Activated naive CD4-positive, alpha-beta T cell treated with anti-CD3 and anti-CD28 coated beads, Interleukin-2, amount 10 ng/mL, durations not matched to agents 7 days and 5 days (primary cell): ENCODE data around the gene ZNF607.
"Not testable (repeated sequence)": the region's sequence is repeated elsewhere in the genome, so short reads cannot be mapped to it uniquely, and the experiment has no call there.

ENCODE experiments used
- CTCF ChIA-PET: fragments of 350-600 bp; sonication (Branson Sonifier 250); formaldehyde crosslinking; loops from one replicate; lab custom pipeline; 2021; ENCODE audit warnings: antibody characterized with exemption; lab: Charles Lee
- DNase-seq: peaks from one replicate; pipeline ENCODE4 v3.0.0-alpha.2; 2020
- H3K27ac Mint-ChIP-seq: one replicate; pipeline ENCODE4 v1.8.0; 2021; ENCODE audit warnings: mild to moderate bottlenecking, moderate library complexity, mixed read lengths
- H3K27me3 Mint-ChIP-seq: one replicate; pipeline ENCODE4 v1.8.0; 2021; ENCODE audit warnings: mild to moderate bottlenecking, mixed read lengths
- H3K36me3 Mint-ChIP-seq: one replicate; pipeline ENCODE4 v1.8.0; 2021; ENCODE audit warnings: mixed read lengths
- H3K4me1 Mint-ChIP-seq: one replicate; pipeline ENCODE4 v1.8.0; 2021; ENCODE audit warnings: mixed read lengths
- H3K4me3 Mint-ChIP-seq: one replicate; pipeline ENCODE4 v1.8.0; 2021; ENCODE audit warnings: mild to moderate bottlenecking, moderate library complexity, mixed read lengths
- H3K9me3 Mint-ChIP-seq: one replicate; pipeline ENCODE4 v1.8.0; 2021; ENCODE audit warnings: mixed read lengths

The ZNF607 gene

GRCh38 chr19:37719111-37719926 is at the start of gene ZNF607:
Gene ZNF607 (minus strand): TSS chr19:37719761. CDS start chr19:37711618, 8,143 bp downstream.
- peaks cover 8% of the 10 kb centered on the region for H3K4me1 Mint-ChIP-seq
- DNase-seq = peak; percentile 84
- H3K4me3 Mint-ChIP-seq = peak within 1 kb of the TSS; percentile 85
- H3K27ac Mint-ChIP-seq = peak within 1 kb of the TSS; percentile 78
- peaks cover 3% of the 10 kb centered on the region for H3K27me3 Mint-ChIP-seq
- H3K36me3 Mint-ChIP-seq = peaks cover 15% of the 10 kb centered on the region
- CTCF ChIA-PET = no interaction called here
- peaks cover 24% of the 10 kb centered on the region for H3K9me3 Mint-ChIP-seq

DNA sequence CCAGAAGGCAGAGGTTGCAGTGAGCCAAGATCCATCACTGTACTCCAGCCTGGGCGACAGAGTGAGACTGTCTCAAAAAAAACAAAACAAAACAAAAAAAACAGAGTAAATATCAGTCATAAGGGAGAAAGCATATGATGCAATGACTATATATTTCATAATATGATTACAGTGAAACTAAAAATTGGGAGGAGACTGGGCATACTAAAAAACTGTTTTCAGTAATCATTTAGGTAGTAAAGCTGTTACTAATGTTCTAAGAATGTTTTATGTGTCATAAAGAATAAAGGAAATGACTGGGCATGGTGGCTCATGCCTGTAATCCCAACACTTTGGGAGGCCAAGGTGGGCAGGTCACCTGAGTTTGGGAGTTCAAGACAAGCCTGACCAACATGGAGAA is 43.9 kb upstream of the ZNF607 start:
- Mint-ChIP-seq H3K4me3 (no peak overlapping the region), H3K4me1 (no peaks in the 10 kb centered on the region), H3K27ac (no peak overlapping the region), H3K9me3 (peaks cover 35% of the 10 kb centered on the region), H3K36me3 (peaks cover 53% of the 10 kb centered on the region), H3K27me3 (no peaks in the 10 kb centered on the region)
- no peak for DNase-seq
- CTCF ChIA-PET = no interaction called here

DNA sequence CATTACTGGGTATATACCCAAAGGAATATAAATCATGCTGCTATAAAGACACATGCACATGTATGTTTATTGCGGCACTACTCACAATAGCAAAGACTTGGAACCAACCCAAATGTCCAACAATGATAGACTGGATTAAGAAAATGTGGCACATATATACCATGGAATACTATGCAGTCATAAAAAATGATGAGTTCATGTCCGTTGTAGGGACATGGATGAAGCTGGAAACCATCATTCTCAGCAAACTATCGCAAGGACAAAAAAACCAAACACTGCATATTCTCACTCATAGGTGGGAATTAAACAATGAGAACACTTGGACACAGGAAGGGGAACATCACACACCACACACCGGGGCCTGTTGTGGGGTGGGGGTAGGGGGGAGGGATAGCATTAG is 38.1 kb upstream of the ZNF607 start:
- peaks cover 42% of the 10 kb centered on the region for H3K36me3 Mint-ChIP-seq
- H3K27ac Mint-ChIP-seq, H3K4me3 Mint-ChIP-seq, H3K27me3 Mint-ChIP-seq, CTCF ChIA-PET, DNase-seq, H3K4me1 Mint-ChIP-seq: not testable (repeated sequence)
- H3K9me3 Mint-ChIP-seq = peaks cover 40% of the 10 kb centered on the region

GRCh38 chr19:37738371-37738770 is 18.8 kb upstream of the ZNF607 start:
- no peak overlapping the region for H3K27ac Mint-ChIP-seq
- no peak for DNase-seq
- peaks cover 41% of the 10 kb centered on the region for H3K36me3 Mint-ChIP-seq
- no peak overlapping the region for H3K4me3 Mint-ChIP-seq
- no peaks in the 10 kb centered on the region for H3K4me1 Mint-ChIP-seq
- peaks cover 86% of the 10 kb centered on the region for H3K9me3 Mint-ChIP-seq
- no peaks in the 10 kb centered on the region for H3K27me3 Mint-ChIP-seq
- CTCF ChIA-PET = no interaction called here

DNA sequence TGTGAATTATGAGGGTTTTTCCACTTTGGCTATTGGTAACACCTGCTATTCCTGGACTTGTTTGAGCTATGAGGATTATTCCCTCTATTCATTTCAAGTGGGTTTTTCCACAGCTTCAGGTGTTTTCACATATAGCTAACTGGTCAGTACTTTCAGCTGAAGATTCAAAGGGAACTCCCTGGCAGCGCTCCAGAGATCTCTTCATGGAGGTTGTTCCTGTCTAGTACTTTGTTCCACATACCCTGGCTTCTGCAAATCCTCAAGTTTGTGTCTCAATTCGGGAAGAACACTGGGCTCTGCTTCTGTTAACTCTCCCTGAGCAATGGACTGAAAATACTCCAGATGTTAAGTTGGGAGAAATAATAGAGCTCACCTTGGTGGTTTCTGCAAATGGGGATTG is 5.6 kb upstream of the ZNF607 start:
- H3K36me3 Mint-ChIP-seq = peaks cover 3% of the 10 kb centered on the region
- H3K27ac Mint-ChIP-seq = no peak overlapping the region
- no peak for DNase-seq
- no peaks in the 10 kb centered on the region for H3K4me1 Mint-ChIP-seq
- H3K9me3 Mint-ChIP-seq = peaks cover 24% of the 10 kb centered on the region
- H3K4me3 Mint-ChIP-seq = no peak overlapping the region
- peaks cover 3% of the 10 kb centered on the region for H3K27me3 Mint-ChIP-seq
- CTCF ChIA-PET = interaction anchor here (0.6 kb wide), 1 partner anchor 15 kb away, joined by 4 read pairs; no protein-coding TSS in a partner anchor

GRCh38 chr19:37719927-37720265 is 335 bp upstream of the ZNF607 start:
- H3K27me3 Mint-ChIP-seq = peaks cover 3% of the 10 kb centered on the region

GRCh38 chr19:37718304-37718703 is 1.3 kb downstream of the ZNF607 start:
- DNase-seq = no peak
- H3K36me3 Mint-ChIP-seq = peaks cover 15% of the 10 kb centered on the region
- peak overlapping the region; percentile 85 for H3K4me3 Mint-ChIP-seq
- no peak overlapping the region for H3K27ac Mint-ChIP-seq
- peaks cover 8% of the 10 kb centered on the region for H3K4me1 Mint-ChIP-seq
- H3K9me3 Mint-ChIP-seq = peaks cover 18% of the 10 kb centered on the region
- CTCF ChIA-PET = no interaction called here
- peaks cover 3% of the 10 kb centered on the region for H3K27me3 Mint-ChIP-seq

More at GRCh38 chr19:37719927-37720265, 335 bp upstream of the ZNF607 start:
- DNase-seq = no peak
- Mint-ChIP-seq H3K27ac (peak overlapping the region; percentile 77), H3K36me3 (peaks cover 11% of the 10 kb centered on the region), H3K4me3 (peak overlapping the region; percentile 85), H3K4me1 (peaks cover 8% of the 10 kb centered on the region), H3K9me3 (peaks cover 26% of the 10 kb centered on the region)
- CTCF ChIA-PET = no interaction called here

DNA sequence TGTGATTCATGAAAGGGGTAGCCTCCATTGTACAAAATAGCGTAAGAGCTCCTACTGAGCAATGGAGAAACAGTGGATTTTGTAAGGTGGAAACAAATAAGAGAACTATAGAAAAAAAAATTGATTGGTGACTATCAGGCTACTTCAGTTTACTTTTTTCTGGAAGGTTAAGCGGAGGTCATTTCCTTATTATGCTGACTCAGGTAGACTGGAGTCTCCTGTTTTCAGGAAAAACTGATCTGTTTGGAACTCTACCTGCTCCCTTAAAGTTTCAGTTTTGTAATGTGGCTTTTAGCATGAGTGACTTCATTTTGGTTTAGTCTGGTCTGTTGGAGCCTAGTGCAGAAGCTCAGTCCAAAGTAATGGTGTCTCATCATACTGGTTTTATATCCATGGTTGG is 3.4 kb downstream of the ZNF607 start:
- Mint-ChIP-seq H3K36me3 (peaks cover 28% of the 10 kb centered on the region), H3K4me1 (peaks cover 8% of the 10 kb centered on the region), H3K9me3 (peaks cover 27% of the 10 kb centered on the region), H3K27ac (no peak overlapping the region), H3K4me3 (no peak overlapping the region), H3K27me3 (peaks cover 3% of the 10 kb centered on the region)
- CTCF ChIA-PET = no interaction called here
- DNase-seq = no peak

DNA sequence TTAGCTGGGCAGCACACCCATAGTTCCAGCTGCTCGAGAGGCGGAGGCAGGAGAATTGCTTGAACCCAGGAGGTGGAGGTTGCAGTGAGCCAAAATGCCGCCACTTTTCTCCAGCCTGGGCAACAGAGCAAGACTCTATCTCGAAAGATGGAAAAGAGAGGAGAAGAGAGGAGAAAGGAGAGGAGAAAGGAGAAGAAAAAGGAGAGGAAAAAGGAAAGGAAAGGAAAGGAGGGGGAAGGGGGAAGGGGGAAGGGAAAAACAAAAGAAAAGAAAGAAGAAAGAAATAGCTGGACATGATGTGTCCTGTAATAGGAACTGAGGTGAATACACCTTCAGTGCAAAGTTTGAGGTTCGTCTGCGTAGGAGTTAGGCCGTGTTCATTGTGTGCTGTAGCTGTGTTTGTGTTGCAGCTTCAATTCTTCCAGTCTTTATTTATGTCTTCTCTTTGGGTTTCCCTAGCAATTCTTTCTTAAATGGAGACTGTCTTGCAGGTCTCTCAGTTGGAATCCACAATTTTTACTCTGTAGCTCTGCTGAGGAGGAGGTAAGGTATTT is 13.4 kb downstream of the ZNF607 start:
- H3K27ac Mint-ChIP-seq = no peak overlapping the region
- H3K4me3 Mint-ChIP-seq = no peak overlapping the region
- CTCF ChIA-PET = no interaction called here
- H3K27me3 Mint-ChIP-seq = no peaks in the 10 kb centered on the region
- H3K9me3 Mint-ChIP-seq = peaks cover 38% of the 10 kb centered on the region
- H3K4me1 Mint-ChIP-seq = no peaks in the 10 kb centered on the region
- peaks cover 53% of the 10 kb centered on the region for H3K36me3 Mint-ChIP-seq
- DNase-seq = no peak

DNA sequence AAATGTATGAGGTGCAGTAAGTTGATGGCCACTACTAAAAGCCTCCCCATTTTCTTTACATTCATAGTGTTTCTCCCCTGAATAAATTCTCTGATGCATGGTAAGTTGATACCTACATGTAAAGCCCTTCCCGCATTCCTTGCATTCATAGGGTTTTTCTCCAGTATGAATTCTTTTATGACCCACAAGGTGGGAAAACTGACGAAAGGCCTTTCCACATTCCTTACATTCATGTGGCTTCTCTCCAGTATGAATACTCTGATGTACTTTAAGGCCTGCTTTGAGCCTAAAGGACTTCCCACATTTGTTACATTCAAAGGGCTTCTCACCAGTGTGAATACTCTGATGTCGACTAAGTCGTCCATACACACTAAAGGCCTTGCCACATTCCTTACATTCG is 20.5 kb downstream of the ZNF607 start:
- Mint-ChIP-seq H3K9me3 (peaks cover 52% of the 10 kb centered on the region), H3K4me3 (no peak overlapping the region), H3K4me1 (no peaks in the 10 kb centered on the region), H3K27me3 (no peaks in the 10 kb centered on the region), H3K27ac (no peak overlapping the region), H3K36me3 (peaks cover 35% of the 10 kb centered on the region)
- DNase-seq = no peak
- CTCF ChIA-PET = no interaction called here

DNA sequence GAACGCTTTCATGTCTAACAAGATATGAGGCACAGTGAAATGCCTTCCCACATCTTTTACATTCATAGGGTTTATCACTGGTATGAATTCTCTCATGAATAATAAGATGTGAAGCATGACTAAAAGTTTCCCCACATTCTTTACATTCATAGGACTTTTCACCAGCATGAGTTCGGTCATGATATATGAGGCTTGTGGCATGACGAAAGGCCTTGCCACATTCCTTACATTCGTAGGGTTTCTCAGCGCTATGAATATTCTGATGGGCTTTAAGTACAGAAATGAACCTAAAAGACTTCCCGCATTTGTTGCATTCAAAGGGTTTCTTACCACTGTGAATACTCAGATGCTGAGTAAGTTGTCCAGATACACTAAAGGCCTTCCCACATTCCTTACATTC is 21.3 kb downstream of the ZNF607 start:
- no peaks in the 10 kb centered on the region for H3K27me3 Mint-ChIP-seq

GRCh38 chr19:37695144-37695899 is 24.2 kb downstream of the ZNF607 start:
- Mint-ChIP-seq H3K4me3 (no peak overlapping the region), H3K4me1 (peaks cover 14% of the 10 kb centered on the region), H3K9me3 (peaks cover 49% of the 10 kb centered on the region), H3K27me3 (peaks cover 5% of the 10 kb centered on the region), H3K27ac (no peak overlapping the region), H3K36me3 (peaks cover 34% of the 10 kb centered on the region)
- CTCF ChIA-PET = no interaction called here
- no peak for DNase-seq

More for the DNA sequence above, 21.3 kb downstream of the ZNF607 start:
- Mint-ChIP-seq H3K27ac (no peak overlapping the region), H3K9me3 (peaks cover 53% of the 10 kb centered on the region), H3K36me3 (peaks cover 32% of the 10 kb centered on the region), H3K4me3 (no peak overlapping the region), H3K4me1 (peaks cover 3% of the 10 kb centered on the region)
- CTCF ChIA-PET = no interaction called here
- DNase-seq = no peak

- no peak overlapping the region for H3K27ac Mint-ChIP-seq
- CTCF ChIA-PET = no interaction called here
These were observed 26.5 kb downstream of the ZNF607 start for GRCh38 chr19:37692956-37693620.

DNA sequence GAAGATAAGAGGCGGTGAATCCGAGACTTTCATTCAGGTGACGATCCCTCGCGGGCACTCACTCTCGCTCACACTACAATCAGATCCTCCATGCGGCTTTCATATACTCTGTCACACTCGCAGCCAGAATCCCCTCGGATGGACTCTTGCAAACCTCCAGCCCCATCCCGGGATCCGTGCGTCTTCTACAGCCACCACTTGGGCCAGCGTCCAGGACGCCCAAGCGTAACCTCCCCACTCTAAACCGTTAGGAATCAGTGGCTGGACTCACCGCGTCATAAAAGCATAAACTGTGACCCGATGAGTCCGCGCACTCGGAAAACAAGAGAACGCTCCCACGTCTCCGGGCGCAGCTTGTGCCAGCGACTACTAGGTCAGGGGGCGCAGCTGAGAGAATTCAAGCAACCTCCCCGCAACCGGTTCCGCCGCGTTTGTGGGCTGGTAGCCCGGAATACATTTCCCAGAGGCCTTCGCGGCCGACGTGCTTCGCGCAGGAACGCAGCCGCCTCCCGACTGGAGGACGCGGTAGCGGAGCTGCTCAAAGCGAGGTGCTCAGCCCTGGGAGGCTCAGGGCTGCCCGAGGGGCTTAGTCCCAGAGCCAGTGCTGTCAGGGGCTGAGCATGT is 27.6 kb downstream of the ZNF607 start:
- Mint-ChIP-seq H3K27me3 (peaks cover 5% of the 10 kb centered on the region), H3K4me3 (peak overlapping the region; percentile 88), H3K27ac (peak overlapping the region; percentile 88), H3K4me1 (peaks cover 14% of the 10 kb centered on the region), H3K9me3 (peaks cover 32% of the 10 kb centered on the region), H3K36me3 (peaks cover 15% of the 10 kb centered on the region)
- CTCF ChIA-PET = no interaction called here
- DNase-seq = peak; percentile 85

More at GRCh38 chr19:37692956-37693620, 26.5 kb downstream of the ZNF607 start:
- Mint-ChIP-seq H3K36me3 (peaks cover 18% of the 10 kb centered on the region), H3K4me3 (peak overlapping the region; percentile 28), H3K9me3 (peaks cover 34% of the 10 kb centered on the region), H3K4me1 (peaks cover 14% of the 10 kb centered on the region), H3K27me3 (peaks cover 5% of the 10 kb centered on the region)
- DNase-seq = no peak
